Activated CD4-positive, alpha-beta memory T cell treated with anti-CD3 and anti-CD28 coated beads for 36 hours (primary cell): ENCODE measurements around the gene NAT9. TPM values are rescaled to one million over a fixed set of nuclear protein-coding genes. Genes with fewer than 3 reads are reported as not detected.
A peak's percentile ranks its signal among the peaks of the same experiment; 100 is the strongest.

Source experiments
- CTCF ChIA-PET: fragments of 350-600 bp; sonication (Branson Sonifier 250); formaldehyde crosslinking; loops from one replicate; lab custom pipeline; 2021; ENCODE audit warnings: antibody characterized with exemption, inconsistent platforms; lab: Charles Lee
- POLR2A ChIA-PET: fragments of 350-600 bp; sonication (Branson Sonifier 250); formaldehyde crosslinking; loops from one replicate; lab custom pipeline; 2021; ENCODE audit warnings: antibody characterized with exemption; lab: Charles Lee
- DNase-seq: peaks from one replicate; pipeline ENCODE4 v3.0.0-alpha.2; 2020
- H3K27ac Mint-ChIP-seq: one replicate; pipeline ENCODE4 v1.8.0; 2021; ENCODE audit warnings: mixed read lengths
- H3K27me3 Mint-ChIP-seq: one replicate; pipeline ENCODE4 v1.8.0; 2021; ENCODE audit warnings: mixed read lengths
- H3K36me3 Mint-ChIP-seq: one replicate; pipeline ENCODE4 v1.8.0; 2021; ENCODE audit warnings: mixed read lengths
- H3K4me1 Mint-ChIP-seq: one replicate; pipeline ENCODE4 v1.8.0; 2021; ENCODE audit warnings: low read depth, mixed read lengths
- H3K4me3 Mint-ChIP-seq: one replicate; pipeline ENCODE4 v1.8.0; 2021; ENCODE audit warnings: mild to moderate bottlenecking, mixed read lengths
- H3K9me3 Mint-ChIP-seq: one replicate; pipeline ENCODE4 v1.8.0; 2021; ENCODE audit warnings: mixed read lengths
- intact Hi-C: fragments of 100-400 bp; cut with micrococcal nuclease; formaldehyde crosslinking; loops from one replicate; pipeline ENCODE4 v1.15.1; 2023
- total RNA-seq, 2 experiments: library from RNA; stranded (reverse); gene quantifications; one replicate each; pipeline ENCODE4 v1.2.3, GENCODE V29; 2021

NAT9 gene
- total RNA-seq, 2 experiments from 2014 or later = 42.9 to 46.9 TPM

- Mint-ChIP-seq H3K27ac (no peak overlapping the region), H3K27me3 (no peaks in the 10 kb centered on the region), H3K4me1 (no peaks in the 10 kb centered on the region), H3K4me3 (no peak overlapping the region), H3K36me3 (peaks cover 10% of the 10 kb centered on the region), H3K9me3 (no peaks in the 10 kb centered on the region)
- intact Hi-C loops = no loop called here
- ChIA-PET POLR2A (no interaction called here), CTCF (interaction anchor here (2.1 kb wide), 1 partner anchor 11 kb away, joined by 11 read pairs; no protein-coding TSS in a partner anchor)
- no peak for DNase-seq
Measured at GRCh38 chr17:74801896-74802295, 25.8 kb upstream of the NAT9 start.

- Mint-ChIP-seq H3K27me3 (no peaks in the 10 kb centered on the region), H3K9me3 (no peaks in the 10 kb centered on the region), H3K27ac (no peak overlapping the region), H3K36me3 (peaks cover 17% of the 10 kb centered on the region), H3K4me1 (no peaks in the 10 kb centered on the region), H3K4me3 (no peak overlapping the region)
- intact Hi-C loops = no loop called here
- DNase-seq = no peak
- ChIA-PET POLR2A (no interaction called here), CTCF (interaction anchor here (2.1 kb wide), 1 partner anchor 10 kb away, joined by 11 read pairs; no protein-coding TSS in a partner anchor)
Measured at GRCh38 chr17:74800531-74800930, 24.4 kb upstream of the NAT9 start.

- no peak for DNase-seq
- ChIA-PET POLR2A (no interaction called here), CTCF (no interaction called here)
- H3K27ac Mint-ChIP-seq = no peak overlapping the region
- no peaks in the 10 kb centered on the region for H3K9me3 Mint-ChIP-seq
- no peaks in the 10 kb centered on the region for H3K27me3 Mint-ChIP-seq
- no peak overlapping the region for H3K4me3 Mint-ChIP-seq
- no peaks in the 10 kb centered on the region for H3K4me1 Mint-ChIP-seq
- peaks cover 24% of the 10 kb centered on the region for H3K36me3 Mint-ChIP-seq
- intact Hi-C loops = no loop called here
Measured at GRCh38 chr17:74799097-74799496, 23.0 kb upstream of the NAT9 start.

- ChIA-PET POLR2A (no interaction called here), CTCF (no interaction called here)
- no peak overlapping the region for H3K27ac Mint-ChIP-seq
- H3K9me3 Mint-ChIP-seq = no peaks in the 10 kb centered on the region
- no peak overlapping the region for H3K4me3 Mint-ChIP-seq
- H3K27me3 Mint-ChIP-seq = no peaks in the 10 kb centered on the region
- H3K36me3 Mint-ChIP-seq = peaks cover 24% of the 10 kb centered on the region
- H3K4me1 Mint-ChIP-seq = no peaks in the 10 kb centered on the region
- intact Hi-C loops = no loop called here
- DNase-seq = no peak
Measured at GRCh38 chr17:74798239-74798707, 22.1 kb upstream of the NAT9 start.

GRCh38 chr17:74797824-74798223, 21.7 kb upstream of the NAT9 start:
- H3K36me3 Mint-ChIP-seq = peaks cover 25% of the 10 kb centered on the region
- no peaks in the 10 kb centered on the region for H3K9me3 Mint-ChIP-seq
- ChIA-PET POLR2A (no interaction called here), CTCF (interaction anchor here (1.0 kb wide), 1 partner anchor 27 kb away, joined by 3 read pairs; no protein-coding TSS in a partner anchor)
- intact Hi-C loops = no loop called here
- H3K27me3 Mint-ChIP-seq = no peaks in the 10 kb centered on the region
- no peaks in the 10 kb centered on the region for H3K4me1 Mint-ChIP-seq
- no peak overlapping the region for H3K27ac Mint-ChIP-seq
- H3K4me3 Mint-ChIP-seq = no peak overlapping the region
- no peak for DNase-seq

- Mint-ChIP-seq H3K36me3 (peaks cover 28% of the 10 kb centered on the region), H3K4me1 (no peaks in the 10 kb centered on the region), H3K9me3 (no peaks in the 10 kb centered on the region), H3K27ac (no peak overlapping the region), H3K4me3 (no peak overlapping the region), H3K27me3 (no peaks in the 10 kb centered on the region)
- ChIA-PET POLR2A (no interaction called here), CTCF (interaction anchor here (1.0 kb wide), 1 partner anchor 26 kb away, joined by 3 read pairs; no protein-coding TSS in a partner anchor)
- intact Hi-C loops = no loop called here
- no peak for DNase-seq
Measured at GRCh38 chr17:74796866-74797265, 20.7 kb upstream of the NAT9 start.

GRCh38 chr17:74796211-74796610, 20.1 kb upstream of the NAT9 start:
- Mint-ChIP-seq H3K4me1 (peaks cover 4% of the 10 kb centered on the region), H3K4me3 (no peak overlapping the region), H3K27me3 (no peaks in the 10 kb centered on the region), H3K9me3 (no peaks in the 10 kb centered on the region), H3K36me3 (peaks cover 31% of the 10 kb centered on the region), H3K27ac (no peak overlapping the region)
- CTCF ChIA-PET = interaction anchor here (1.0 to 4.0 kb wide), 2 partner anchors 67 to 139 kb away, joined by 3 to 21 read pairs; no protein-coding TSS in a partner anchor
- POLR2A ChIA-PET = no interaction called here
- DNase-seq = no peak
- intact Hi-C loops = no loop called here

- no peaks in the 10 kb centered on the region for H3K9me3 Mint-ChIP-seq
- ChIA-PET CTCF (interaction anchor here (1.0 to 4.0 kb wide), 2 partner anchors 68 to 138 kb away, joined by 3 to 21 read pairs; no protein-coding TSS in a partner anchor), POLR2A (no interaction called here)
- intact Hi-C loops = no loop called here
- H3K4me3 Mint-ChIP-seq = no peak overlapping the region
- H3K27ac Mint-ChIP-seq = no peak overlapping the region
- no peak for DNase-seq
- peaks cover 30% of the 10 kb centered on the region for H3K36me3 Mint-ChIP-seq
- H3K4me1 Mint-ChIP-seq = peaks cover 12% of the 10 kb centered on the region
- H3K27me3 Mint-ChIP-seq = no peaks in the 10 kb centered on the region
Measured at GRCh38 chr17:74795327-74796020, 19.3 kb upstream of the NAT9 start.

GRCh38 chr17:74792586-74793105, 16.5 kb upstream of the NAT9 start:
- Mint-ChIP-seq H3K36me3 (peaks cover 29% of the 10 kb centered on the region), H3K9me3 (no peaks in the 10 kb centered on the region), H3K4me3 (no peak overlapping the region), H3K4me1 (peaks cover 15% of the 10 kb centered on the region), H3K27ac (no peak overlapping the region), H3K27me3 (no peaks in the 10 kb centered on the region)
- POLR2A ChIA-PET = no interaction called here
- CTCF ChIA-PET = interaction anchor here (0.6 to 4.3 kb wide), 12 partner anchors 12 to 168 kb away, joined by 3 to 60 read pairs (median 13); no protein-coding TSS in a partner anchor
- intact Hi-C loops = loop anchor here (5.0 kb wide), 1 partner anchor 165 kb away; no protein-coding TSS in a partner anchor
- DNase-seq = no peak

GRCh38 chr17:74790161-74791058, 14.3 kb upstream of the NAT9 start:
- DNase-seq = no peak
- Mint-ChIP-seq H3K4me3 (no peak overlapping the region), H3K27ac (peak overlapping the region; percentile 57), H3K36me3 (peaks cover 21% of the 10 kb centered on the region), H3K4me1 (peaks cover 31% of the 10 kb centered on the region), H3K27me3 (no peaks in the 10 kb centered on the region), H3K9me3 (no peaks in the 10 kb centered on the region)
- POLR2A ChIA-PET = interaction anchor here (1.4 kb wide), 1 partner anchor 10 kb away, joined by 3 read pairs; no protein-coding TSS in a partner anchor
- CTCF ChIA-PET = interaction anchor here (0.6 to 4.6 kb wide), 50 partner anchors 10 to 1197 kb away, joined by 3 to 60 read pairs (median 6); partner anchors contain the start of genes FDXR, GRIN2C, MRPL58 and NAT9
- intact Hi-C loops = loop anchor here (1.0 to 5.0 kb wide), 4 partner anchors 10 to 167 kb away; partner anchors contain the start of gene NAT9

GRCh38 chr17:74786431-74787055, 10.4 kb upstream of the NAT9 start:
- POLR2A ChIA-PET = interaction anchor here (1.2 kb wide), 1 partner anchor 16 kb away, joined by 3 read pairs; no protein-coding TSS in a partner anchor
- H3K4me1 Mint-ChIP-seq = peaks cover 59% of the 10 kb centered on the region
- no peaks in the 10 kb centered on the region for H3K27me3 Mint-ChIP-seq
- CTCF ChIA-PET = interaction anchor here (0.6 to 3.8 kb wide), 4 partner anchors 41 to 129 kb away, joined by 3 to 16 read pairs (median 4); no protein-coding TSS in a partner anchor
- H3K36me3 Mint-ChIP-seq = peaks cover 10% of the 10 kb centered on the region
- intact Hi-C loops = no loop called here
- no peaks in the 10 kb centered on the region for H3K9me3 Mint-ChIP-seq
- H3K27ac Mint-ChIP-seq = no peak overlapping the region
- DNase-seq = no peak
- H3K4me3 Mint-ChIP-seq = no peak overlapping the region
